ENCODE data around the gene CAPS2. TPM values are rescaled to one million over a fixed set of nuclear protein-coding genes. Genes with fewer than 3 reads are reported as not detected.

CAPS2 gene
- total and polyA plus RNA-seq, 10 of the 15 experiments (the other 5 are each of a cell fraction or from before 2014, with no cell fraction given) = 2.0 to 6.4 (median 4.2) TPM

DNA sequence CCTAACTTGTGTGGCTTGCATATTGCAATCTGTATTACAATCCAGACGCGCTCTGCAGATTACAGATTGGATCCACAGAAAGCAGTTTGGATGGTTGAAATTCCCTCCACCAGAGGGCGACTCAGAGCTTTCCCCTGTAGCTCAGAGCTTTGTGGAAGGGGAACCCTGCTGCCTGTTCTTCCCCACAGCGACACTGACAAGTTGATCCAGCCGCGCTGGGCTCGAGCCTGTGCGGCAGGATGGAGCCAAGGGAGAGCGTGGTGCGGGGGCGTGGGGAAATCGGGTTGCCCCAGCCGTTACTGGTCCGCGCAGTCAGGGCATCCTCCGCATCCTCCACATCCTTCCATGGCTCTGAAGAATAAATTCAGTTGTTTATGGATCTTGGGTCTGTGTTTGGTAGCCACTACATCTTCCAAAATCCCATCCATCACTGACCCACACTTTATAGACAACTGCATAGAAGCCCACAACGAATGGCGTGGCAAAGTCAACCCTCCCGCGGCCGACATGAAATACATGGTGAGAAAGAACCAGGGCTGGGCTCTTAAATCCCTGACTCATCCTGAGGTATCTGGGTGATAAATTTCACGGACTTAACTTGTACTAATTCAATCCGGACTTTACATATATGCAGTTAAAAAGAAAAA is 4.4 kb upstream of the CAPS2 start, which contains the start of gene GLIPR1L1 (continued):
- TF ChIP-seq PRDM15 (CRISPR knock-in tag; IDR thresholded peaks at IDR 0.05) (no peak), HDAC2 (IDR thresholded peaks at IDR 0.05) (no peak), CEBPB (IDR thresholded peaks at IDR 0.05; ENCODE audit: borderline replicate concordance in 1 of 2, low read depth in 2 of 2, low read length in 2 of 2) (no peak), SREBF2 (IDR thresholded peaks at IDR 0.05; ENCODE audit: low read length) (no peak), MTA2 (IDR thresholded peaks at IDR 0.05; ENCODE audit: low read depth) (no peak), IRF4 (IDR thresholded peaks at IDR 0.05; ENCODE audit: low read depth, low read length) (peak; percentile 63), HSF1 (IDR thresholded peaks at IDR 0.05; ENCODE audit: low read depth, low read length) (no peak), SKIL (IDR thresholded peaks at IDR 0.05; ENCODE audit: low read depth, poor library complexity, severe bottlenecking) (no peak), ZNF207 (IDR thresholded peaks at IDR 0.05; ENCODE audit: borderline replicate concordance) (no peak), GATAD2B (conservative IDR thresholded peaks at IDR 0.05; ENCODE audit: low read depth) (no peak), SMAD5 (IDR thresholded peaks at IDR 0.05; ENCODE audit: low read depth) (no peak), BRCA1 (IDR thresholded peaks at IDR 0.05; ENCODE audit: low read depth, low read length) (no peak), EZH2 (IDR thresholded peaks at IDR 0.05; ENCODE audit: borderline replicate concordance, control insufficient read depth, low read depth, low read length) (no peak), BMI1 (IDR thresholded peaks at IDR 0.05; ENCODE audit: borderline replicate concordance) (no peak), CREM (IDR thresholded peaks at IDR 0.05; ENCODE audit: low read depth) (0 out of 2 replicates have a peak, but pooled peaks have one; percentile 33), ATF7 (IDR thresholded peaks at IDR 0.05; ENCODE audit: low read depth) (no peak), RUNX3 (IDR thresholded peaks at IDR 0.05; ENCODE audit: low read length) (0 out of 2 replicates have a peak, but pooled peaks have one; percentile 1), EGR1 (IDR thresholded peaks at IDR 0.05; ENCODE audit: borderline replicate concordance in 1 of 2, low read depth in 2 of 2, low read length in 2 of 2) (peak in 1 of 2 experiments; percentile 89; a peak in 2 of 3 replicates), POLR2A (IDR thresholded peaks at IDR 0.05; ENCODE audit: low read depth, low read length) (no peak), SPI1 (IDR thresholded peaks at IDR 0.05; ENCODE audit: borderline replicate concordance, insufficient read depth, low read depth, low read length) (peak; percentile 21; the same call in 1 of the 2 replicates), SRF (IDR thresholded peaks at IDR 0.05; ENCODE audit: low read depth in 2 of 2, low read length in 2 of 2) (peak in 1 of 2 experiments; percentile 58; a peak in 1 of 4 replicates)
- TF ChIP-seq, protein P1, sequence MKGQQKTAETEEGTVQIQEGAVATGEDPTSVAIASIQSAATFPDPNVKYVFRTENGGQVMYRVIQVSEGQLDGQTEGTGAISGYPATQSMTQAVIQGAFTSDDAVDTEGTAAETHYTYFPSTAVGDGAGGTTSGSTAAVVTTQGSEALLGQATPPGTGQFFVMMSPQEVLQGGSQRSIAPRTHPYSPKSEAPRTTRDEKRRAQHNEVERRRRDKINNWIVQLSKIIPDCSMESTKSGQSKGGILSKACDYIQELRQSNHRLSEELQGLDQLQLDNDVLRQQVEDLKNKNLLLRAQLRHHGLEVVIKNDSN (IDR thresholded peaks at IDR 0.05; ENCODE audit: borderline replicate concordance, extremely low read length, insufficient read depth, low read depth, low read length) = no peak
